Nephron (organoid): ENCODE data around the gene USP12.

ENCODE experiments used
- H3K27ac Mint-ChIP-seq, 3 experiments: 2 replicates each; pipeline ENCODE4 v1.8.0; 2020; ENCODE audit warnings: mixed read lengths in 3 of 3, mild to moderate bottlenecking in 2 of 3, moderate library complexity in 1 of 3
- H3K27me3 Mint-ChIP-seq: 2 replicates; pipeline ENCODE4 v1.8.0; 2021; ENCODE audit warnings: low read depth, mild to moderate bottlenecking, moderate library complexity, mixed read lengths
- H3K36me3 Mint-ChIP-seq: 2 replicates; pipeline ENCODE4 v1.8.0; 2020; ENCODE audit warnings: low read depth, mixed read lengths
- H3K4me1 Mint-ChIP-seq: 2 replicates; pipeline ENCODE4 v1.8.0; 2020; ENCODE audit warnings: mixed read lengths
- H3K4me3 Mint-ChIP-seq, 3 experiments: 2 replicates each; pipeline ENCODE4 v1.8.0; 2020; ENCODE audit warnings: mild to moderate bottlenecking in 3 of 3, mixed read lengths in 3 of 3, moderate library complexity in 2 of 3
- H3K9me3 Mint-ChIP-seq: 2 replicates; pipeline ENCODE4 v1.8.0; 2020; ENCODE audit warnings: mixed read lengths
- CTCF ChIP-seq, 3 experiments: fragments of 200-600 bp; sonication (generic); IDR thresholded peaks; one replicate each; pipeline ENCODE4 v1.5.0; 2021; ENCODE audit warnings: antibody characterized with exemption in 3 of 3; ENCODE audit not compliant: unreplicated experiment in 3 of 3

USP12 gene

GRCh38 chr13:27065582-27065981 is 106.0 kb downstream of the USP12 start:
- Mint-ChIP-seq H3K27ac (no peak overlapping the region), H3K4me1 (no peaks in the 10 kb centered on the region), H3K27me3 (no peaks in the 10 kb centered on the region), H3K9me3 (peaks cover 12% of the 10 kb centered on the region), H3K36me3 (peaks cover 42% of the 10 kb centered on the region), H3K4me3 (no peak overlapping the region)
- TF ChIP-seq CTCF (IDR thresholded peaks at IDR 0.05; ENCODE audit: unreplicated experiment in 3 of 3) = no peak

GRCh38 chr13:27064252-27064995 is 107.2 kb downstream of the USP12 start:
- H3K36me3 Mint-ChIP-seq = peaks cover 36% of the 10 kb centered on the region
- H3K4me3 Mint-ChIP-seq = no peak overlapping the region
- no peak overlapping the region for H3K27ac Mint-ChIP-seq
- H3K27me3 Mint-ChIP-seq = no peaks in the 10 kb centered on the region
- no peaks in the 10 kb centered on the region for H3K4me1 Mint-ChIP-seq
- TF ChIP-seq CTCF (IDR thresholded peaks at IDR 0.05; ENCODE audit: unreplicated experiment in 3 of 3) = no peak
- H3K9me3 Mint-ChIP-seq = peaks cover 12% of the 10 kb centered on the region

GRCh38 chr13:27057817-27058216 is 113.8 kb downstream of the USP12 start:
- no peak overlapping the region for H3K27ac Mint-ChIP-seq
- H3K27me3 Mint-ChIP-seq = no peaks in the 10 kb centered on the region
- H3K4me1 Mint-ChIP-seq = peaks cover 8% of the 10 kb centered on the region
- peaks cover 6% of the 10 kb centered on the region for H3K9me3 Mint-ChIP-seq
- H3K4me3 Mint-ChIP-seq = no peak overlapping the region
- no peak for TF ChIP-seq CTCF (IDR thresholded peaks at IDR 0.05; ENCODE audit: unreplicated experiment in 3 of 3)
- peaks cover 8% of the 10 kb centered on the region for H3K36me3 Mint-ChIP-seq

- no peak for TF ChIP-seq CTCF (IDR thresholded peaks at IDR 0.05; ENCODE audit: unreplicated experiment in 3 of 3)
- no peaks in the 10 kb centered on the region for H3K36me3 Mint-ChIP-seq
- peaks cover 2% of the 10 kb centered on the region for H3K9me3 Mint-ChIP-seq
- H3K27me3 Mint-ChIP-seq = no peaks in the 10 kb centered on the region
- peaks cover 8% of the 10 kb centered on the region for H3K4me1 Mint-ChIP-seq
- H3K4me3 Mint-ChIP-seq = no peak overlapping the region
- H3K27ac Mint-ChIP-seq = no peak overlapping the region
Measured at GRCh38 chr13:27055526-27055925, 116.1 kb downstream of the USP12 start.

- H3K4me3 Mint-ChIP-seq = no peak overlapping the region
- no peaks in the 10 kb centered on the region for H3K36me3 Mint-ChIP-seq
- no peak for TF ChIP-seq CTCF (IDR thresholded peaks at IDR 0.05; ENCODE audit: unreplicated experiment in 3 of 3)
- peaks cover 8% of the 10 kb centered on the region for H3K4me1 Mint-ChIP-seq
- H3K27ac Mint-ChIP-seq = no peak overlapping the region
- H3K27me3 Mint-ChIP-seq = peaks cover 3% of the 10 kb centered on the region
- peaks cover 3% of the 10 kb centered on the region for H3K9me3 Mint-ChIP-seq
Measured at GRCh38 chr13:27054760-27055159, 116.9 kb downstream of the USP12 start.
